Gastrocnemius medialis (tissue), 4 donors: ENCODE data around the gene DCT. TPM values are rescaled to one million over a fixed set of nuclear protein-coding genes. Genes with fewer than 3 reads are reported as not detected.

Source experiments
- ATAC-seq, 2 donors: fragments of 150-250 bp; one replicate each; pipeline ENCODE4 v1.9.1; 2016
- DNase-seq, 2 donors: peaks; one replicate each; pipeline ENCODE4 v3.0.0-alpha.2; 2019
- H3K27ac ChIP-seq, 4 donors: fragments of 200-600 bp; sonication (generic); 1 replicate in 1 of 4; 2 replicates in 3 of 4; pipeline ENCODE4 v1.5.1; 2016 to 2018; ENCODE audit warnings: mild to moderate bottlenecking in 2 of 4, moderate library complexity in 1 of 4
- H3K27me3 ChIP-seq, 3 donors: fragments of 200-600 bp; sonication (generic) in 2 of 3; 1 replicate in 1 of 3; 2 replicates in 2 of 3; pipeline versions ENCODE4 v1.5.1 to v1.6.0; 2016 to 2019; ENCODE audit warnings: mild to moderate bottlenecking in 1 of 3, moderate library complexity in 1 of 3
- H3K36me3 ChIP-seq, 2 donors: fragments of 200-600 bp; sonication (generic) in 1 of 2; one replicate each; pipeline ENCODE4 v1.5.1; 2017 to 2018
- H3K4me1 ChIP-seq, 2 donors: fragments of 200-600 bp; sonication (generic) in 1 of 2; one replicate each; pipeline ENCODE4 v1.5.1; 2016 to 2017; ENCODE audit warnings: mild to moderate bottlenecking in 2 of 2
- H3K4me3 ChIP-seq, 4 donors: fragments of 200-600 bp; sonication (generic) in 3 of 4; 1 replicate in 1 of 4; 2 replicates in 3 of 4; pipeline ENCODE4 v1.5.1; 2016 to 2019; ENCODE audit warnings: mild to moderate bottlenecking in 2 of 4
- H3K9me3 ChIP-seq, 3 donors: fragments of 200-600 bp; sonication (generic) in 2 of 3; 1 replicate in 1 of 3; 2 replicates in 2 of 3; pipeline ENCODE4 v1.5.1; 2016 to 2019
- POLR2A ChIP-seq, 2 donors: fragments of 450-650 bp; IDR thresholded peaks; one replicate each; pipeline ENCODE4 v1.6.1; 2017; ENCODE audit warnings: antibody characterized with exemption in 2 of 2, mild to moderate bottlenecking in 2 of 2, moderate library complexity in 2 of 2
- in situ Hi-C, 4 donors: fragments of 200-750 bp; cut with MboI; loops; one replicate each; pipeline versions ENCODE4 v1.15.0 to v1.8.0; 2017; ENCODE audit warnings: low sequenced_read_pairs in 4 of 4
- intact Hi-C: fragments of 100-400 bp; cut with DNase I; formaldehyde crosslinking; loops from one replicate; pipeline ENCODE4 v1.15.1; 2023; ENCODE audit warnings: low total_unique reads
- total RNA-seq, 4 donors: library from RNA; depleted of rRNA; stranded (reverse); fragments of >200 nt; gene quantifications; one replicate each; pipeline versions ENCODE4 v1.1.0 to v1.2.3, GENCODE V29; 2016
- TF ChIP-seq, protein P1 (sequence below), 5 experiments: fragments of 450-650 bp in 3 of 5; fragments of 200-600 bp in 2 of 5; sonication (generic) in 2 of 5; IDR thresholded peaks in 4 of 5; conservative IDR thresholded peaks in 1 of 5; 1 replicate in 4 of 5; 2 replicates in 1 of 5; pipeline ENCODE4 v1.5.1; 2016 to 2019; ENCODE audit warnings: antibody characterized with exemption in 5 of 5, mild to moderate bottlenecking in 3 of 5, moderate library complexity in 3 of 5

DCT gene
- total RNA-seq, 4 donors from 2014 or later, result 0.10 to 0.71 (median 0.16) TPM; not detected in 1

DNA sequence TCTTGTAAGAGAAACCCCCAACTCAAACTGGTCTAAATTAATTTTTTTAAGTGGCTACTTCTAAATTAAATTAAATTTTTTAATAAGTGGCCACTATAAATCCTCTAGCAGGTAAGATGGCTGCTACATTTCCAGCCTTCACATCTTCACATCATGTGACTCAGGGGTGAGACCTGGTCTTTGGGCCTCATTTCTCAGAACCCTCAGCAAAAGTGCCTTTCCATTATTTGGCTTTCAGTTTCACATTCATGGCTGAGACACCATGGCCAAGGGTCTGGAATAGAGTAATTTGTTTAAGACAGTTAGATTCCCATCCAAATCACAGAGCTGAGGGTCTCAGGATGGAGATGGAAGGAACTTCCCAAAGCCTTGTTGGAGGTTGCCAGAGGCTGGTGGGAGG is 47.5 kb downstream of the DCT start:
- in situ Hi-C loops, result loop anchor here in 1 of 4 donors (10.0 kb wide), 1 partner anchor 183 kb away; no protein-coding TSS in a partner anchor
- Histone ChIP-seq H3K27me3 (no peaks in the 10 kb centered on the region), H3K9me3 (no peaks in the 10 kb centered on the region), H3K27ac (no peak overlapping the region), H3K4me3 (no peak overlapping the region), H3K4me1 (no peaks in the 10 kb centered on the region), H3K36me3 (no peaks in the 10 kb centered on the region)
- DNase-seq (no peak), ATAC-seq (no peak)
- TF ChIP-seq, protein P1, sequence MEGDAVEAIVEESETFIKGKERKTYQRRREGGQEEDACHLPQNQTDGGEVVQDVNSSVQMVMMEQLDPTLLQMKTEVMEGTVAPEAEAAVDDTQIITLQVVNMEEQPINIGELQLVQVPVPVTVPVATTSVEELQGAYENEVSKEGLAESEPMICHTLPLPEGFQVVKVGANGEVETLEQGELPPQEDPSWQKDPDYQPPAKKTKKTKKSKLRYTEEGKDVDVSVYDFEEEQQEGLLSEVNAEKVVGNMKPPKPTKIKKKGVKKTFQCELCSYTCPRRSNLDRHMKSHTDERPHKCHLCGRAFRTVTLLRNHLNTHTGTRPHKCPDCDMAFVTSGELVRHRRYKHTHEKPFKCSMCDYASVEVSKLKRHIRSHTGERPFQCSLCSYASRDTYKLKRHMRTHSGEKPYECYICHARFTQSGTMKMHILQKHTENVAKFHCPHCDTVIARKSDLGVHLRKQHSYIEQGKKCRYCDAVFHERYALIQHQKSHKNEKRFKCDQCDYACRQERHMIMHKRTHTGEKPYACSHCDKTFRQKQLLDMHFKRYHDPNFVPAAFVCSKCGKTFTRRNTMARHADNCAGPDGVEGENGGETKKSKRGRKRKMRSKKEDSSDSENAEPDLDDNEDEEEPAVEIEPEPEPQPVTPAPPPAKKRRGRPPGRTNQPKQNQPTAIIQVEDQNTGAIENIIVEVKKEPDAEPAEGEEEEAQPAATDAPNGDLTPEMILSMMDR (IDR thresholded peaks at IDR 0.05 in 4 of 5, conservative IDR thresholded peaks at IDR 0.05 in 1 of 5), result no peak
- TF ChIP-seq POLR2A (IDR thresholded peaks at IDR 0.05), result no peak
- intact Hi-C loops, result loop anchor here (10.0 kb wide), 1 partner anchor 113 kb away; no protein-coding TSS in a partner anchor

DNA sequence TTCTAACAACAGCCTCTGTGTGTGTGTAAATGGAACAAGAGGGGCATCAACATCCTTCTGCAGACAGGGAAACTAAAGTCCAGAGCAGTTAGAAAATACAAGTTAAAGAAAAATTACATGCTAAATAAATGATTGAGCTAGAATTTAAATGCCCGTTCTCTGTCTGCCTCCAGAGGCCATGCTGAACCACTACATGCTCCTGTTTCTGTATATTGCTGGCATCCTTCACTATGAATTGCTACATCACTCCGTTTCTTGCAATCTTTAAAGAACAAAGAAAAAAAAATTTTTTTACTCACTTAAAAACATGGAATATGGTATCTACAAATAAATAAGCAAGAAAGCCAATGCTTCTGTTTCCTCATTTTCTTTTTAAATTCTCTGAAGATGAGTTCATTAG is 47.9 kb downstream of the DCT start:
- no peaks in the 10 kb centered on the region for H3K36me3 ChIP-seq
- no peaks in the 10 kb centered on the region for H3K4me1 ChIP-seq
- TF ChIP-seq, protein P1 (IDR thresholded peaks at IDR 0.05 in 4 of 5, conservative IDR thresholded peaks at IDR 0.05 in 1 of 5), result no peak
- TF ChIP-seq POLR2A (IDR thresholded peaks at IDR 0.05), result no peak
- H3K27me3 ChIP-seq, result no peaks in the 10 kb centered on the region
- in situ Hi-C loops, result loop anchor here in 1 of 4 donors (10.0 kb wide), 1 partner anchor 183 kb away; no protein-coding TSS in a partner anchor
- DNase-seq, result no peak
- H3K9me3 ChIP-seq, result no peaks in the 10 kb centered on the region
- intact Hi-C loops, result loop anchor here (10.0 kb wide), 1 partner anchor 113 kb away; no protein-coding TSS in a partner anchor
- H3K27ac ChIP-seq, result no peak overlapping the region
- no peak overlapping the region for H3K4me3 ChIP-seq
- no peak for ATAC-seq

DNA sequence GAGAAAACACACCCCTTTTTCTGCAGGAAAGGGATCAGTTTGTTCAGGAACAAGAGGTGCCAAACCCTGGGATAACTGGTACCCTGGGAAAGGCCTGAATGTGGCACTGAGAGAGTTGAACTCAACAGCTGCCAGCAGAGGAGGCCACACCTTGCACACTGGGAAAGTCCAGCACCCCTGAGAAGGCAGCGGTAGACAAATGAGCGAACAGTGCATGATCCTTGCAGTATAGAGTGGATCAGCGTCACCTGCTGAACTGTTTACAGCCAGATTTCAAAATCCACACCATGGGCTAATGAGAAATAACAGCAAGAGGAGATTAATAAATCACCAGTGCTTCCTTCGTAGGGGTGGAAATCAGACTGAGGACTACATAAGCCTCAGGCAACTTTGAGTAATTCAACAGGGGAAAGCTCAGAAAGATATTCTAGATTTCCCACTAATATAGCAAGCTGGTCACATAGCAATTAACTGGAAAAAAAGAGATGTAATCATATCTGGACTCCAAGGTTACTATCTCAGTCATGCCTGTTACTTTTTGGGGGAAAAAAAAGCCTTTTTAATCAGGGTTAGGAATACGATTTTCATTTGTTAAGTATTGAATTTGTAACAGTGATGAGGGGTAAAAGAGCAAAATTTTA is 52.0 kb downstream of the DCT start:
- ATAC-seq (no peak), DNase-seq (no peak)
- Histone ChIP-seq H3K27ac (no peak overlapping the region), H3K4me3 (no peak overlapping the region), H3K27me3 (no peaks in the 10 kb centered on the region), H3K36me3 (no peaks in the 10 kb centered on the region), H3K4me1 (no peaks in the 10 kb centered on the region), H3K9me3 (no peaks in the 10 kb centered on the region)
- in situ Hi-C loops (no loop called here), intact Hi-C loops (no loop called here)
- TF ChIP-seq, protein P1 (IDR thresholded peaks at IDR 0.05 in 4 of 5, conservative IDR thresholded peaks at IDR 0.05 in 1 of 5), result no peak
- TF ChIP-seq POLR2A (IDR thresholded peaks at IDR 0.05), result no peak

DNA sequence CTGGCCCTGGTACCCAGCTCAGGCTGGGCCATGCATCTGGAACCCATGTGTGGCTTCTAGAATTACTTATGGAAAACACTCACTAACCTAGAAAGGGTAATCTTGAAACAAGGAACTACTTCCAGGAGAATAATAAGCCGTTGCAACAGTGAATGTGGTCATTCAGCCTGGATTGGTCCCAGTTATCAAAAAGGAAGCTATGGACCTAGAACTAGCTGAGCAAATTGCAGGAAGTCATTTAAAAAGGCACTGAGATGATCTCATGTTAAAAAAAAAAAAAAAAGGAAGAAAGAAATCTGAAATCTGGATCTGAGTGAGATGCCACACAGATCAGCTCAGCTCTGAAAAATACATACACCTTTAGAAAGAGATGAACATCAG is 59.6 kb downstream of the DCT start:
- intact Hi-C loops (no loop called here), in situ Hi-C loops (no loop called here)
- Histone ChIP-seq H3K36me3 (no peaks in the 10 kb centered on the region), H3K27ac (no peak overlapping the region), H3K9me3 (no peaks in the 10 kb centered on the region), H3K27me3 (no peaks in the 10 kb centered on the region), H3K4me3 (no peak overlapping the region), H3K4me1 (no peaks in the 10 kb centered on the region)
- ATAC-seq, result no peak
- TF ChIP-seq, protein P1 (IDR thresholded peaks at IDR 0.05 in 4 of 5, conservative IDR thresholded peaks at IDR 0.05 in 1 of 5), result no peak
- TF ChIP-seq POLR2A (IDR thresholded peaks at IDR 0.05), result no peak
- no peak for DNase-seq
